Right ventricle myocardium superior (tissue), 1 donor: ENCODE results near the gene EXOSC9. TPM values are rescaled to one million over a fixed set of nuclear protein-coding genes. Genes with fewer than 3 reads are reported as not detected.
A peak's percentile ranks its signal among the peaks of the same experiment; 100 is the strongest.

ENCODE experiments used
- ATAC-seq: fragments of 200-7000 bp; cut with Tn5 transposase; one replicate; pipeline ENCODE4 v1.9.1; 2020; ENCODE audit warnings: mild to moderate bottlenecking; ENCODE audit not compliant: poor library complexity
- DNase-seq: peaks from one replicate; pipeline ENCODE4 v3.0.0-alpha.2; 2020
- intact Hi-C: fragments of 100-400 bp; cut with DNase I; formaldehyde crosslinking; loops from one replicate; pipeline ENCODE4 v1.11.2; 2022
- total RNA-seq: library from RNA; stranded (reverse); fragmentation: NEBNext Ultra II Directional; extraction: Animal tissue kit (Norgen Biotek cat#: 25700); gene quantifications from one replicate; pipeline ENCODE4 v1.2.1, GENCODE V29; 2021
- donor health status: DM: no; HTN: yes; CAD: no; lungs with severe emphysema.

The EXOSC9 gene
- total RNA-seq, 1 donor from 2014 or later: 9.8 TPM

- intact Hi-C loops: no loop called here
- ATAC-seq (peak; percentile 82), DNase-seq (no peak)
Measured at GRCh38 chr4:121784975-121785374, 16.1 kb upstream of the EXOSC9 start.

GRCh38 chr4:121785479-121785878, 15.6 kb upstream of the EXOSC9 start:
- intact Hi-C loops: no loop called here
- ATAC-seq (peak; percentile 75), DNase-seq (no peak)

- DNase-seq: no peak
- no peak for ATAC-seq
- intact Hi-C loops: no loop called here
Measured at GRCh38 chr4:121786221-121786620, 14.9 kb upstream of the EXOSC9 start.

DNA sequence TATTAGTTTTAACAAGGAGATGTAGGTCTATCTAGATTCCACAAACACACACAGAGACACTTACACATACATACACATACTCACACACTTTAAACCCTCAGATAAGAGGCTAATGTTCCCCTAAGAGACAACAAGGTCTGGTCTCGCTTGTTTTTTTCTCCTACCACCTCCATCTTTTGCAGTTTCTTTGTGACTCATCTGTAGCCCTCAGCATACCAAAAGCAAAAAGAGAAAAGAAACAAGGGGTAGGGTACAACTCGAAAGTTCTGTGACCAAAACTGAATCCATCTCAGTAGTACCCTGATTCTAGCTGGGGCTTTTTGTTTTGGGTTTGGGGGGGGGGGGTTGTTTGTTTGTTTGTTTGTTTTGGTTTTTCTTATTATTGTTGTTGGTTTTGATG, 12.2 kb upstream of the EXOSC9 start:
- intact Hi-C loops: no loop called here
- ATAC-seq (no peak), DNase-seq (no peak)

DNA sequence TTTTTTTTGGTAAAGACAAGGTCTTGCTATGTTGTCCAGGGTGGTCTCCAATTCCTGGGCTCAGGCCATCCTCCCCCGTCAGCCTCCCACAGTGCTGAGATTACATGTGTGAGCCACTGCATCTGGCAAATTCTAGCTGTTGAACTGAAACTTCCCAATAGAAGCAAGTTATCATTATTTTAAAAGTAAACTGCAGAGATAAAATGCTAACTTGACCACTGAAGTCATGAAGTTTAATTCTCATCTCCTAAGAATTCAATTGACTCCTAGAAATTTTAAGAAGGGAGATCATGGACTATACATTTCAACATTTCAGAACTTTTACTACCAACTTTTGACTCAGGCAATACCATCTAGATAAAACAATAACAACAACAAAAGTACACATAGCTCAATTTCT, 11.7 kb upstream of the EXOSC9 start:
- no peak for ATAC-seq
- intact Hi-C loops: no loop called here
- no peak for DNase-seq

DNA sequence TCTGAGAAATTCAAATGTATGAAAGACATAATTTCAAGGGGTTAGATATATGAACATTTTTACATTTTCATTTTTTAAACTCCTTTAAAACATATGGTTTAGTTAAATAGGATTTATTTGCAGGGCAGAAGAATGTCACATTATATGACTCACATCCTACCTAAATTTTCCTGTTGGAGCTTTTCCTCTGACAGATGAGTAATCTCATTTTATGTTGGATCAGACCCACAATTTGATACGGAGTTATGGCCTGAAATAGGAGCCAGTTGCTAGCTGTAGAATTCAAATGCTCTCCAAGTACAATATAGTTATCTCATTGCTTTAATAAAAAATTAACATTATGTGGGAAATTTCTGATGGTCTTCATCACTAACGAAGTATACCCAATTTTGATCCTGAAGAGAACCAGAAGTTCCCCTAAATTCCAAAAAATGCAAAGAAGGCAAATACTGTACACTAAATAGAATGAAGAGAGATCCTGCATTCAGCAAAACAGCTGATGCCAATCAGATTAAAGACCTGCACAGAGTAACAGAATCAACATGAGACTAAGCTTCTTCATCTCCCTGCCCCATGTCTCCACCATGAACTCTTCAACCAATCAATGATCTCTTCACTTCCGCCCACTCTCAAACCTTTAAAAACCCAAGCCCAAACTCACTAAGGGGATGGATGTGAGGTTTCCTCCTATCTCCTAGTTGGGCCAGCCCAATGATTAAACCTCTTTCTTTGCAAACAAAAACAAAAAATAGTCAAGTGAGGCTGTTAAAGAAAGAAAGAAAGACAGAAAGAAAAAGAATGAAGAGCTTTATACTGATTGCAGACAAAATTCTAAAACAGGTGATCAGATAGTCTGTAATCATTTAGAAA, 10.9 kb upstream of the EXOSC9 start:
- DNase-seq: no peak

GRCh38 chr4:121790976-121791375, 10.1 kb upstream of the EXOSC9 start:
- ATAC-seq: no peak
- intact Hi-C loops: no loop called here
- no peak for DNase-seq

More for the DNA sequence above, 10.9 kb upstream of the EXOSC9 start:
- ATAC-seq: no peak
- intact Hi-C loops: no loop called here

DNA sequence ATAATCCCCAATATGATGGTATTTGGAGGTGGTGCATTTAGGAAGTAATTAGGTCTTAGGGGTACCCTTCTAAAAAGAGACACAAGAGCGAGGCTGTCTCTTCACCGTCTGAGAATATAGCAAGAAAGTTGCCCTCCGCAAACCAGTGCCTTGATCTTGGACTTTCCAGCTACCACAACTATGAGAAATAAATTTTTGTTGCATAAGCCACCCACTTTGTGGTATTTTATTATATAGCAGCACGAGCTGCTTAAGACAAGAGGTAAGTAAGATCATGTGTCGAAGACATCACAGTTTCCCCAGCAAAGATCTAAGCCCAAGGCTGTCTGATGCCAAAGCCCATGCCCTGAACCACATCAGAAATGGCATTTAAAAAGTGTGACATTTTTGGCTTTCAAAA, 9.6 kb upstream of the EXOSC9 start:
- intact Hi-C loops: no loop called here
- no peak for ATAC-seq
- no peak for DNase-seq

DNA sequence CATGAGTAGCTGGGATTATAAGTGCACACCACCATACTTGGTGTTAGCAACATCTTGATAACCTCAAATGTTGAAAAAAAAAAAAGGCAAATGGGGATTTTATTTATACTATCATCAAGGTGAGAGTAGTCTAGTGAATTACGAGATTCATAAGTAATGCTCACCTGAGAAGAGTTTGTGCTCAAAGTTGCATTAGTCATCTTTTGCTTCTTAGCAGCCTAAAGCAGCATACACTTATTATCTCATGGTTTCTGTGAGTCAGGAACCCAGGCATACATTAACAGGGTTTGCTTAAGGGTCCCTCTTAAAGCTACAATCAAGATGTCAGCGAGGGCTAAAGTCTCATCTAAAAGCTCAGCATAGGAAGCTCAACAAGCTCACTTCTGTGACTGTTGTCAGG, 8.2 kb upstream of the EXOSC9 start:
- intact Hi-C loops: no loop called here
- DNase-seq: no peak
- no peak for ATAC-seq

DNA sequence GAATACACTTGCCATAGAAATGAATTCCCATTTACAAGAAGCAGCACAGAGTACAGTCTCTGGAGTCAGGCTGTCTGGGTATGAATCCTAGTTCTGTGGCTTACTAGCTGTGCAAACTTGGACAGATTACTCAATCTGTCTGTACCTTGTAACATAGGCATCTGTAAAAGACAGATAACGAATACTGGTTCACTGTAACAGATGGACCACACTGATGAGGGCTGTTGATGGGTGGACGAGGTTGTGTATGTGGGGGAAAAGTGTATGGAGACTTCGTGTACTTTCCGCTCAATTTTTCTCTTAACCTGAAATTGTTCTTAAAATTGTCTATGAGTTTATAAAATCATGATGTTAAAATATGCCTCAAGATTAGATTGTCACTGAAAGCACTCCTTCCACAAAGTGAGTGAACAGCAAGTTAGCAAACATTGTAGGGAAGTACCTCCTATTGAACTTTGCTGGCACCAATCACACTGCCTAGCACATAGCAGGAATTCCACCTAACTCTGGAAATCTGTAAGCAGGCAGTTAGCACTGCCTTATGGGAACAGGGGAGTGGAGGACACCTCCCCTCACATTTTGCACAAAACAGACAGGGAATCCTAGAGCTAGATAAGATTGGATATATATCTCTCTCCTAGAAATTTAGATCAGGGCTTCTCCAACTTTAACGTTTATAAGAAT, 6.5 kb upstream of the EXOSC9 start:
- ATAC-seq (no peak), DNase-seq (no peak)
- intact Hi-C loops: no loop called here

- no peak for DNase-seq
- intact Hi-C loops: no loop called here
- ATAC-seq: no peak
Measured at GRCh38 chr4:121796283-121796682, 4.8 kb upstream of the EXOSC9 start.

- intact Hi-C loops: no loop called here
- DNase-seq (no peak), ATAC-seq (no peak)
Measured at GRCh38 chr4:121799208-121799823, 1.8 kb upstream of the EXOSC9 start.

DNA sequence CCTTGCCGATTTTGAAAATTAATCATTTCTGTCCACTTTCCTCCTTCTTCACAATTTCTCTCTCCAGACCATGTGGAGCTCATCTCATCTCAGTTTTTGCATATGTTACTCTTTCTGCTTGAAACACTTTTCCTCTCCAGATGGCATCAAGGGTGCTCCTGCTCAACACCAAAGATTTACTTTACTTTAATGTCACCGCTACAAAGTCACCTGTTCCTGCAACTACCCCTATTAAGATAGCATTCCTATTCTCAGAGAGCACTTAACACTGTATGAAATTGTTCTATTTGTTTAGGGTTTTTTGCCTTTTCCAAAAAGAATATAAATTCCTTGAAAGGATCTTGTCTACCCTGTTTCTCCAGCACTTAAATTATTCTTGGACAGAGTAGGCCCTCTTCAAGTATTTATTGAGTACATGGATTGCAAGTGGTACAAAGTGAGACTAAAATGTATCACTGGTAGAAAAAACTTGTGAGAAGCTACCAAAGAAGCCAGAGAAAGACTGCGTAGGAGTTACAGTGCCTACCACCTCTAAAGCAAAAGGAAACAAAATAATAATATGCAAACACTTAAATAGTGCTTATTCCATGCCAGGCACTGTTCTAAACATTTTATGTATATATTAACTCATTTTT, 1.1 kb upstream of the EXOSC9 start:
- no peak for DNase-seq
- intact Hi-C loops: no loop called here
- no peak for ATAC-seq

DNA sequence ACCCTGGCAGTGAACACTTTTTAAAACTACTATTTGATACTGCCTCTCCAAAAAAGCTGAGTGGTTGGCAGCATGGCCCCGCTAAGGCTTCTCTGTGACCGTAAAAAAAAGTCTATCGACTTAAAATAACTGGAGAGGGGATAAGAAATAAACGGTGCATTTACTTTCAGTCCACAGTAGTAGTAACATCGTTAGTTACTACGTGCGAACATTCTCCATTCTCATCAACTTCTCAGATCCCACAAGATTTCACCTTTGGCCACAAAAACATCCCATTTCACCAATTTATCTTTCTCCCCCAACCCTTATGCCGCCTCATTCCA, 524 bp upstream of the EXOSC9 start:
- DNase-seq (no peak), ATAC-seq (peak; percentile 47)
- intact Hi-C loops: no loop called here

- ATAC-seq (no peak), DNase-seq (no peak)
- intact Hi-C loops: no loop called here
Measured at GRCh38 chr4:121801715-121802075, 572 bp downstream of the EXOSC9 start.

DNA sequence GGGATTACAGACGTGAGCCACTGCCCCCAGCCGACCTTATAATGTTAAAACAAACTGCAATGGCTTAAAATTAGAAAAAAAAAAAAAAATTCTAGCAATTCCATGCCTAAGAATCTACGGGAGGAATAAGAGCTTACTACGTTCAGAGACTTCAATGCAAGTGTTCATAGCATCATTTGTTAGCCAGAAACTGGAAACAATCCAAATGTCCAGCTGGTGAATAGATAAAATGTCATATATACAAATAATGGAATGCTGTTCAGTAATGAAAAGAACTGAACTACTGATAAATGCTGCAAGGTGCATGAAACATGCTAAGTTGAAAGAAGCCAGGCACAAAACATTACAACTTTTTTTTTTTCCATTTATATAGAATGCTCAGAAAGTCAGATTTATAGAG, 5.3 kb downstream of the EXOSC9 start:
- DNase-seq (no peak), ATAC-seq (no peak)
- intact Hi-C loops: no loop called here

DNA sequence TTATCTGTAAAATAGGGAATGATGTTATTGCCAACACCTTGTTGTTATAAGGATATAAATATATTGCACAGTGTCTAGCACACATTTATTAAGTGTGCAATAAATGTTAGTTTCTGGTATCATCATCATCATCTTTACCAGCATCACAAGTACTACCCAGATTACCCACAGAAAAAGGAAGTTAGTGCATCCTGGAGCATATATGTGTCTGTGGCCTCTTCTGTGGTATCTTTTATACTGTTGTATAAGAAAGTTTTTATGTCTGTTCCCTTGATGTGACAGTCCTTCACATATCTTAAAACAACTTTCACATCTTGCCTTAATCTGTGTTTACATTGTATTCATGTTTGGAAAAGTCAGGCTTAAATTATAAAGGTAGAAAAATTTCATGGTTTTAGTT, 10.0 kb downstream of the EXOSC9 start:
- DNase-seq (no peak), ATAC-seq (no peak)
- intact Hi-C loops: no loop called here

- intact Hi-C loops: no loop called here
- ATAC-seq (no peak), DNase-seq (no peak)
Measured at GRCh38 chr4:121814756-121815155, 13.6 kb downstream of the EXOSC9 start.

DNA sequence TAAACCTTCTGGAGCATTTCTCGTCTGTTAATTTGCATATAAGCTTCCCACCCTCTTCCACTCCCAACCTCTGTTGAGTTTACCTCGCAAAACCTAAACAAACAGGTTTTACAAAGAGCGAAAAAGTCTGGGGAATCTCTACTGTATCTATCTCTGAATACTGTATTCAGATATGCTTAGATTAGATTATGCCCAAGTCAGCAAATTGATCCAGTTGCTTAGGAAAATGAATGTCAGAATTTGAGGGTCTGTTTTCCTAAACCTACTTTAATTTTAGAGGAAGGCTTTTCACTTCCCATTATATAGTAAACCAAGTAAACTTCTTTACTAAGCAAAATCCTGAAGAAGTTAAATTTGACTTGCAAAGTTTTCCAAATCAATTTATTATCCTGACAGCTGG, 15.9 kb downstream of the EXOSC9 start:
- DNase-seq (no peak), ATAC-seq (no peak)
- intact Hi-C loops: no loop called here

DNA sequence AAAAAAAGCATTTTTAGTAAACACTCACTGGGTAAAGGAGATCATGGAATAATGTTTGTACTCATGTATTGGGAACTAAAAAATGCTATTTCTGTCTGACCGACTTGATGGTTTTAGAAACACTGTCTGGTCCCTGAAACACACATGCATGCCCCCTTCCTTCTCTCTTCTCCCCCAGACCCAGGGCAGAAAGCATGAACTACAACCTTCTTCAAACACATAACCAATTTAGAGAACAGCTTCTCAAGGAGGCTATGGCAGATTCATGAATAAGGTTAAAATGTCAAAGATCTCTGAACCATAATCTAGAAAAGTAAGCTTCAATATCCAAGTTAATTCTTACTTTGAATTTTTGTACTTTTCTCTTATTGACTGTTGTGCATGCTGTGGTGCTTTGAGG, 16.6 kb downstream of the EXOSC9 start:
- no peak for ATAC-seq
- intact Hi-C loops: no loop called here
- DNase-seq: no peak
